ENCODE data around the gene AMACR.
A peak's percentile ranks its signal among the peaks of the same experiment; 100 is the strongest.

Gene AMACR

DNA sequence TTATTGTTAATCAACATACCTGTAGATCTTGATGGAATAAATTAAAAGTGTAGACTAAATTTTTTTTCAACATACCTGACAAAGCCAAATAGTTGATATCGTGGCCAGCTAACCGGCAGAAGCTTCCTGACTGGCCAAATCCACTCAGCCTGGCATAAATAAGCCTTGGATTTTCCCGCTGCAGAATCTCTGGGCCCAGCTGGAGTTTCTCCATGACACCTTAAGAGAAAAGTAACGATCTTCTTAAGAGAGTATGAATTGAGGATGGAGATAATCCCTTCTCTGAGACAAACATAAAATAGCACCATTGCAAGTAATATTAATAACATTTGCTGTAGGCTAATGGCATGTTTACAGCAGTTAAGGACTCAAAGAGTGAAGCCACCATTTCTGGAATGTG is 2.2 kb downstream of the AMACR start:
- no peak for DNase-seq

DNA sequence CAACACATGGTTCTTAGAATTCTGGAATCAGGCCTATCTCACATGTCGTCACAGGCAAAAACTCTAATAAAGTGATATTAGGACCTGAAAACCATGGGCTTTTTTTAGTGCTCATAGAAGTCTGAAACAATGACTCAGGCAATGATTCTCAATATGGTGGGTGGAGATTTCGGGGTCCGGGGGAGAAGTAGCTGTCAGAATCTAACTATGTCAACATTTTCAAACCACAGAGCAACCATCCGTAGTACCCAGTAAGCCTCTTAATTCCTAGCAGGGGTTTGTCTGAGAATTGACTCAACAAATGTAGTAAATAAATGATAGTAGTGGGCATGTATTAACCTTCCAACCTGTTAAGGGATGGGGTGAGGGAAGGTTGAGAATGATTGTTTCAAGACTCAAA is 2.6 kb downstream of the AMACR start:
- peak; percentile 33 for DNase-seq

DNA sequence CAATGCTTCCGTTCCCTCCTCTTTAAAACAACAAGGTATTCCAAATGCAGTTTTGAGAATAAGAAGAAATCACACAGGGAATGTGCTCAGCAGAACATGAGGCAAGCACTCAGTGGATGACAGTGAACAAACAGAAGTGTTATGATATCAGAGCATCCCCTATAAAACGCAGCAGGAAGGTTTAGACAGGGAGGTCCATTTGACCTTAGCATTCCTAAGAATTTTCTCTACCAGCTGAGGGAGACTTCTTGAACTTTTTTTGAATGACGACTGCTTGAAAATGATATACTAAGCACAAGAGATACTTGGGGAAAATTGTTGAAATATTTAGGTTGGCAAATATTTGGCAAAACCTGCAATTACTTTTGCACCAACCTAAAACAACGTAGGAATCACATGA is 3.9 kb downstream of the AMACR start:
- no peak for DNase-seq

DNA sequence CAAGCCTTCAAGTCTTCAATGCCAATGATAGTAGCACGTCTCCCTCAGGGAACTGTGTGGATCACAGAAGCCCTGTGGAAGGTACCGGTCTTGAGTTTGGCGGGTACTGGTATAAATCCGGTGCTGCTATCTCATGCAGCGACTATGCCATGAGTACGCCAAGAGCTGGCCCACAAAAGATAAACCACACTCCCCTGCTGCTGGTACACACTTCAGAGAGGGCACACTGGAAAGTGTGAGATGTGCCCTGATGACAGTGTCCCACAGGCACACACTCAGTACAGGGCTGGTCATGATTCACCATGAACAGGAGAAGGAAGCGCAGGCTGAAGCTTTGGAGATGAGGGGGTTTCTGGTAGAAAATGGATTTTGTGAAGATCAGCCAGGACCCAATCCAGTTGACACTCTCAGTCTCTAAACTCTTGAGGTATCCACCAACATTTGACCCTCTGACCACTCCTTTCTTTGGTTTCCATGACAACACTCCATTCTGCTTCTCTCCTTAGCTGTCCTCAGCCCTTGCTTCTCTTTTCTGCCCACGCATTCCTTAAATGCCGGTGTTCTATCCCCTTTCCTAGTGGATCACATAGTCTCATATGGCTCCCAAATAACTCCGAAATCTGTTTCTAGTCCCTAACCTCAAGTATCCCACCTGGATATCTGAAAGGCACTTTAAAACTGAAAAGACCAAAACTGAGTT is 5.1 kb downstream of the AMACR start:
- DNase-seq, result peak; percentile 16

DNA sequence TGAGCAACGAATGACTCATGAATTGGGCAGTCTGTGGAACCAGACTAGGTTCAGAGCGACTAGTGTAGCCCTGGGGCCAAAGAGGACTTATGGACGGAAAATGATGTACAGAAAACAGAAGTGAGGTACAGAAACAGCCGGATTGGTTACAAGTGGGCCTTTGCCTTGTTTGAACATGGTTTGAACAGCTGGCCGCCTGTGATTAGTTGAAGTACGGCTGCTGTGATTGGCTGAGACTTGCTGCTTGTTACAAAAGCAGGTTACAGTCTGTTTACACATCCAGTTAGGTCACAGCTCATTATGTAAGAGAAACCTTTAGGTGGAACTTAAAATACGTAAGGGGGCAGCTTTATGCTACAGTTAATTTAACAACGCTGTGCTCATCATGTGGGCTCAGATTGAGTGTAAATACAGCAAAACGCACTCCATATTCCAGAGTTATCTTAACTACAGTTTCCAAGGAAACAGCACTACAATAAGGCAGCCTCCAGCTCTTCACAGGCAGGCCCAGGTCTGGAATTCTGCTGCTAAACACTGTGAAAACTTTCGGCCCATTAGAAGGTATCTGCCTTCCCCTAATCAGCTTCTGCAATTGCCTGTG is 6.5 kb downstream of the AMACR start:
- DNase-seq, result no peak

DNA sequence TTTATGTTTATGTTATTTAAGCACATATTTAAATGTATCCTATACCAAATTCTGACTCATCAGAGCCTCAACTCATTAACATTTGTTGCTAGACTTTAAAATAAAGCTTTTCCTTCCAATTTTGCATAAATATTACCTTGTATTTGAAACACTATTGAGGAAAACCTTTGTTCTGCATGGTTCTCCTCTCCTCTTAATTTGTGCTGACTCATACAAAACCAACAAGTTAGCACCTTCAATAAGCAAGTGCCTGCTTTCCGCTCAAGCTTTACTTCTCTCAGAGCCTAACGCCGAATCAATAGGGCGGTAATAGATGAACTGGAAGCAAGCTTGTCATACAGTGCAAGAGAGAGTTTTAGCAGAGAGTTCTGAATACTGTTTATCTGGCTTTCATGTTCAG is 7.9 kb downstream of the AMACR start:
- no peak for DNase-seq

DNA sequence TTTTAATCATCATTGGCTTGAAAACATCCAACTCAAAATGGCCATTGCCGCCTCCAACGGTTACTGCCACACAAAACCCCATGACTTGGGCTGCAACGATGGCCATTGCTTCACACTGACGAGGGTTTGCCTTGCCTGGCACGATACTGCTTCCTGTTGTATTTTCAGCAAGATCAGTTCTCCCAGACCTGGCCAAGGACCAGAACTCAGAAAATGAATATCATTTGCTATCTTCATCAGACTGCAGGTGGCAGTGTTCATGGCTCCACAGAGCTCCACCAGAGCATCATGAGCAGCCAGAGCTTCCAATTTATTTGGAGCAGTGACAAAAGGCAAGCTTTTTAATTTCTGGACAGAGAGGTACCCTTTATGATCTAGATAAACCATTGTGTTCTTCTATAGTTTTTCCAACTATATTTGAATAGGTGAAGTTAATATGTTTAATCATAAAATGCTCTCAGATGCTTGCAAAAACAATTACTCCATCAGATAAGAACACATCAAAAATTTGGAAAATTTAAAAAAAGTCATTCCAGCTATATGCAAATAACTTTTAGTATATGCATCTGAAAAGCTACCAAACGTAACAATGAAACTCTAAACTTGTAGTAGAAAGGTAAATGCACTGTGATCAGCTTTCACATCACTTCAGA is 10.4 kb downstream of the AMACR start:
- peak; percentile 28 for DNase-seq

DNA sequence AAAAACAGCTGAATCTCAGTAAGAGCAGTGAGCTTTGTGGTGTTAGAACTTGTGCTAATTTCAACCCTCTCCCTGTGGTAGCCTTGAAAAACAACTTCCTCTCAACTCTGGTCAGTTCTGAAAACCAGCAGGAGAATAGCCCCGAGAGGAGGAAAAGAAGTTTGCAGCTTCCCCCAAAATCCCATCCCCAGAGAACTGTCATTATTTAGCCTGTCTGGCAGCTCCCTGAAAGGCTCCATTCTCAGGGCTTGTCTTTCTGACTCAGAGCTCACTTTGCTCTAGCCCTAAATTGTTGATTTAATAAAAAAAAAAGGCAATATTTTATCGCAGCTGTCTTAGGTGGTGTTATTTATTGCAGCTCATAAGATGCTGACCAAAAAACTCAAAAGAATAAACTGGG is 12.0 kb downstream of the AMACR start:
- DNase-seq, result no peak

DNA sequence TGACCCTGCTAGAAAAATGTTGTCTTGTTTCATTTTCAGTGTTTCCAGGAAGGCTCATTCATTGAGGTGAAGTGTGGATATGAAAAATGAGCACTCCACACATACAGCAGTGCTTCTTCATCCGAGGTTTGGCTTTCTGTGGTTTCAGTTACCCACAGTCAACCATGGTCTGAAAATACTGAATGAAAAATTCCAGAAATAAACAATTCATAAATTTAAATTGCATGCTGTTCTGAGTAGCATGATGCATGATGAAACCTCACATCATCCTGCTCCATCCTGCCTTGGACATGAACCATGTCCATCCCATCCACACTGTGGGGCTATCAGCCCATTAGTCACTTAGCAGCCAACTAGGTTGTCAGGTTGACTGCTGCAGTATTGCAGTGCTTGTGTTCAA is 13.0 kb downstream of the AMACR start:
- DNase-seq, result no peak

DNA sequence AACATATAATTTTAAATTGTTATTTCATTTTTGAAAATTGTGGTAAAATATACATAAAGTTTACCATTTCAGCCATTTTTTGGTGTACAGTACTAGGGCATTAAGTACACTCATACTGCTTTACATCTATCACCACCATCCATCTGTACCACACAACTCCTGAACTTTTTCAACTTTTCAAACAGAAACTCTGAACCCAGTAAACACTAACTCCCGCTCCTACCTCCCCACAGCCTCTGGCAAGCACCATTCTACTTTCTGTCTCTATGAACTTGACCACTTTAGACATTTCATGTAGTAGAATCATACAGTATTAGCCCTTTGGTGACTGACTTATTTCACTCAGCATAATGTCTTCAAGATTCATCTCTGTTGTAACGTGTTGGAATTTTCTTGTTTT is 15.0 kb downstream of the AMACR start:
- no peak for DNase-seq

DNA sequence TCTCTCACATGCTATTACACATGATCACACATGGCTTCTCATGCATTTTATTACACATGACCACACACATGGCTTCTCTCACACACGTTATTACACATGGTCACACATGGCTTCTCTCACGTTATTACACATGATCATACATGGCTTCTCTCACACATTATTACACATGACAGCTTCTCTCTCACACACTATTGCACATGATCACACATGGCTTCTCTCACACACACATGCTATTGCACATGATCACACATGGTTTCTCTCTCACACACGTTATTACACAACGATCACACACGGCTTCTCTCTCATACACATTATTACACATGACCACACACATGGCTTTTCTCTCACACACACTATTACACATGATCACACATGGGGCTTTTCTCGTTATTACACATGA is 22.4 kb downstream of the AMACR start:
- DNase-seq, result no peak

DNA sequence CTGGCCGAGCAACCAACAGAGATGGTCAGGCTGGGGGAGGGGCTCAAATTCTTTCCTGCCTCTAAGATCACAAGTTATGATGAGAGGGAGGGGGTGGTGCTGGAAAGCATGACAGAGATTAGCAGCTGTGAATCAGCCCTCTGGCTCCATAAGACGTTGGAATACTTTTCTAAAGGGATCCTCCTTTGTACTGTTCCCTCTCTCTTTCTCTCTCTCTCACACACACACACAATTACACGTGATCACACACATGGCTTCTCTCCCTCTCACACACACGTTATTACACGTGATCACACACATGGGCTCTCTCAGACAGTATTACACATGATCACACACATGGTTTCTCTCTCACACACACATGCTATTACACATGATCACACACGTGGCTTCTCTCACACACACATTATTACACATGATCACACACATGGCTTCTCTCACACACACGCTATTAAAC is 23.2 kb downstream of the AMACR start, which contains the start of gene SLC45A2:
Gene SLC45A2 (minus strand): TSS at position 23 of the 454 bp plus-strand sequence. CDS start 110 bp downstream, outside the sequence.
- no peak for DNase-seq

DNA sequence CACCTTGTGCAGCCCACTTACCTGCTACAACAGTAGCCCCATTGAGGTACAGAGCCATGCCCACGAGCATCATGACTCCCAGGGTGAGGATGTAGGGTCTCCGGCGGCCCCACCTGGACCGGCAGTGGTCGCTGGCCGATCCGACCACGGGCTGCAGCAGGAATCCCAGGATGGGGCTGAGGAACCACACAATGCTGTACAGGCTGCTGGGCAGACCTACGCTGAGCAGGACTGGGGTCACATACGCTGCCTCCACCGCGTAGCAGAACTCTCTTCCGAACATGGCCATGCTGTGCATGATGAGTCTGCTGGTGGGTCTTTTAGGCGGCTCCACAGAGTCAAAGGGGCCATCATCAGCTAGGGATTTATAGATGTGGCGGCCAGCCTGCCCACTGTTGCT is 23.7 kb downstream of the AMACR start:
- DNase-seq, result no peak

DNA sequence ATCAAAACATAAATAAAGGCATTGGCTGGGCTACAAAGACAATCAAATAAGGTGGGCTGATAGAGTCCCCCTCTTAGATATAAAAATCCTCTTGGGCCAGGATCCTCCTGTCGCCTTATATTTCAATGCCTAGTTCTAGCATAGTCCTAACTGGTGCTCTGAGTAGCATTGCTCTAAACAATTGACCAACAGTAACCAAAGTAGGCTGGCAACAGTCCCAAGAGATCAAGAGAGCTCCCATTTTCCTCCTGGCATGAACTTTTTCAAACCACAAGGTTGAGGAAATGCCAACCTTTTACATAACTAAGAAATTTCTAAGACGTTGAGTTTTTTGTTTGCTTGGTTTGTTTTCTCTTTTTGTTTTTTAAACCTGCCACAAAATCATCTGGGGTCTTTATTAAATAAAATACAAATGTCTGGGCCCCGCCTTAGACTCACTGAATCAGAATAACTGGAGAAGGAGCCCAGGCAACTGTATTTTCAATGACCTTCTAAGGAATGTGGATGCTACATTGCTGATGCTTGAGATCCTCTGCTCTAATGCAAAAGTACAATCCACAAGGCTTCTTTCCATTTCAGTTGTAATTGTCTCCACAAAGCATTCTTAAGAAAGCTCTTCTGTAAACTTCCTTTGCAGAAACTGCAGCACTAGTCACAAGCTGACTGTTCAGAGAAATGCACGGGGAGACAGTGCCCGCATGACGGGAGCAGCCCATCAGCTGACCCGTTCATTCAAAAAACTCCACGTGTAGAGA is 26.3 kb downstream of the AMACR start:
- no peak for DNase-seq

DNA sequence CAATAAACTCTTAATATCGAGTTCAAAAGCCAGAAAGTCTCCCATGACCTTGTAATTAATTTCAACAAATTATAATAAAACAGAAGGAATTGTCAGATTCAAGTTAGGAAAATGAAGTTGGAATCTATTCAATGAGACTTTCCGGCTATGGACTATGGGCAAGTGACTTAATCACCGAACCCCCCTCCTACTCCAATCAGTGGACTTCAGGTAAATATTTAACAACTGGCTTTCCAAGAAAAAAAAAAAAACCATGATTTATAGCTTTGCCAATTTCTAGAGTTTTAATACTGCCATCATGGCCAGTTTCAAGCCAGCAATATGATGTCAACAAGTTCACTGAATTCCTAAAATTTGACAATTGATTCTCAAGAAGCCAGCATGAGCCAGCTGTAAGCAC is 27.8 kb downstream of the AMACR start:
- no peak for DNase-seq

DNA sequence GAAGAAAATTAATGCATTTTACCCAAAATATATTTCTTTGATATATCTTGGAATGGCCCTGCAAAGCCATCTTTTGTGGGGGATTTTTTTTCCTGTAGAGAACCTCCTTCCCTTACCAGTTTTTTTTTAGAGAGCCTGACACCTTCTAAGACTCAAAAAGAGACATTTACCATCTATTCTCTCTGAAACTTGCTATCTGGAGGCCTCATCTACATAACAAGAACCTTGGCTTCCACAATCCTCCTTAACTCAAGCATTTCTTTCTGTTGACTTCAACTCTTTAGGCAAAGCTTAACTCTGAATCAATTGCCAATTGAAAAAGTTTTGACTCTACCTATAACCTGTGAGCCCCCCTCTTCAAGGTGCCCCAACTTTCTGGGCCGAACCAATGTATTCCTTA is 29.5 kb downstream of the AMACR start:
- DNase-seq, result no peak

DNA sequence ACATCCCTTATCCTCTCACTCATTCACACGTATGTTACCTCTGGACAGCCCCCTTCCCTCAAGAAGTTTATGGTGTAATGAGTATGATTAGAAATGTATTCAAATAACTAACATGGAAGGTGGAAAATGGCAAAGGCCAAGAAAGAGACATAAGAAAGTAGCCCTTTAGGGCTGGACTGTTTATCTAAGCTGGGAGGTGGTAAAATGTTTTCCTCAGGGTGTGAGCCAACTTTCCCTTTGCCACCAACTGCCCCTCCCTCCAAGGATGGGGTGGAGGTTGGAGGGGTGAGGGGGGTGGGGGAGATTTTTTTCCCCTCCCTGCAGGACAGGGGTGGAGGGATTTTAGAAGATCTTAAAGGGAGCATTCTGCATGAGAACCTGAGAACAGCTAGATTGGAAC is 31.5 kb downstream of the AMACR start:
- DNase-seq, result no peak

DNA sequence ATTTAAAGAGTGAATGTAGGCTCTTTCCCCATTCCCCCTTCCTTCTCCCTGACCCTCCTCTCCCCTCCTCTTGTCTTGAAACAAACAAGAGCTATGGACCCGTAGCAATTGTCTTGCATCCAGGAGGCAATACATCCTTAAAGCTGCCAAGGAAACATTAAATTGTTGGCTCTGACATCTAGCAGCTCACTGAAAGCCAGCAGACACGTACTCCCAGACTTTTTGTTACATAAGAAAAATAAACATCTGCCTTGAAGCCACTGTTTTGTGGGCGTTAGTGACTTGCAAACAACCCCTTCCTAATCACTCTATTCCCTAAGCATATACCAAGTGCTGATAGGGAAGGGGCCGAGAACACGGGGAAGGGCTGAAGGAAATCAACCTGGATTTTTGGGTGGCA is 32.0 kb downstream of the AMACR start:
- DNase-seq, result no peak

DNA sequence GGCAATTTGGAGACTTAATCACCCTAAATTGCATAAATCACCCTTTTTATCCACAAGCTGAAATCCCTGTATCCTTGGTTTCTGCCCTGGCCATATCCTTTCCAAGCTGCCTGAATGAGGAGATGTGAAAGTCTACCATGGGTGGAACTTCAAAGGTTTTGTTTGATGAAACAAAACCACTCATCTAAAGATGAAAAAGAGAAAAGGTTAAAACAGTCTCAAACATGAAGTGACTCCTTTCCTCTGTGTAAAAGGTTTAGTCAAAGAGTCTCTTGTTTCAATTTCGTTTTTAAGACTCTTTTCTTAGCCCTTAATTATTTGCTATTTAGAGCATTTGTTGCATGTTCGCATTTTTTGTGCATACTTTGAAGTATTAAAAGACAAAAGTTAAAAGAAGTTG is 34.6 kb downstream of the AMACR start:
- no peak for DNase-seq

DNA sequence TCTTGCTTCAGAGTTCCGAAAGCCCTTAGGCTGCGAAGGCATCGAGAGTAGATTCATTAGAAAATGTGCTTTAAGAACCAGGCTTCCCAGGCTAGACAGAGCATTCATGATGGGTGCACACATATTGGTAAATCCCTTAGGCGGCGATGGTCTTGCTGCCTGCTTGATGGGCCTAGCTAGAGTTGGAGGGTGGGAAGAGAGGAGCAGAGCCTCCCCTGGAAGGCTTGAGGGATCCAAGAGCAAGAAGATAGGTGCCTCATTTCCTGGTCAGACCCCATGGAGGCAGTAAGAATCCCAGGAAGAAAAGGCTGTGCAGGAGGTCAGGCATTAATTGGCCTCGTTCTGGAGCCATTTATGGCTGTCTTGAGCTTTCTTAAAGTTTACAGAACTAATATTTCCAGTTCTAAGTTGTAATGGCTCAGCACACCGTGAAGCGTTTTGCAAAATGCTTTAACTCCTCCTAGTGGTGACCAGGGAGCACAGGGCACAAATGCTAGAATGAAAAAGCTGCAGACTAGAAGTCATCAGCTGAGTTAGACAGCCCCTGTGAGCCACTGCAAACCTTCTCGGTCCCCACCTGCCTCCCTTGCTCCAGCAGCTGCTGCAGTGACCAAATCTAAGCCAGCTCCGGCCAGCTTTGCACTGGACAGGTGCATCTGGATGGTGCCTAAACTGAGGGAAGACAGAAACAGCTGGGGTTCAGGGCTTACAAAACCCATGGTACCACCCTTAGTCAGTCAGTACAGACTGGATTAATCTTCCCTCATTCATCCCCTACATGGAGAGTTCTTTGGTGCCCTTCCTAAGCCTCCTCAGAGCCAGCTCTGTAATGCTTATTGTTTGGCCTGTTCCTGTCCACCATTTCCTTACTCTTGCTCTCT is 38.0 kb downstream of the AMACR start:
- DNase-seq, result no peak

DNA sequence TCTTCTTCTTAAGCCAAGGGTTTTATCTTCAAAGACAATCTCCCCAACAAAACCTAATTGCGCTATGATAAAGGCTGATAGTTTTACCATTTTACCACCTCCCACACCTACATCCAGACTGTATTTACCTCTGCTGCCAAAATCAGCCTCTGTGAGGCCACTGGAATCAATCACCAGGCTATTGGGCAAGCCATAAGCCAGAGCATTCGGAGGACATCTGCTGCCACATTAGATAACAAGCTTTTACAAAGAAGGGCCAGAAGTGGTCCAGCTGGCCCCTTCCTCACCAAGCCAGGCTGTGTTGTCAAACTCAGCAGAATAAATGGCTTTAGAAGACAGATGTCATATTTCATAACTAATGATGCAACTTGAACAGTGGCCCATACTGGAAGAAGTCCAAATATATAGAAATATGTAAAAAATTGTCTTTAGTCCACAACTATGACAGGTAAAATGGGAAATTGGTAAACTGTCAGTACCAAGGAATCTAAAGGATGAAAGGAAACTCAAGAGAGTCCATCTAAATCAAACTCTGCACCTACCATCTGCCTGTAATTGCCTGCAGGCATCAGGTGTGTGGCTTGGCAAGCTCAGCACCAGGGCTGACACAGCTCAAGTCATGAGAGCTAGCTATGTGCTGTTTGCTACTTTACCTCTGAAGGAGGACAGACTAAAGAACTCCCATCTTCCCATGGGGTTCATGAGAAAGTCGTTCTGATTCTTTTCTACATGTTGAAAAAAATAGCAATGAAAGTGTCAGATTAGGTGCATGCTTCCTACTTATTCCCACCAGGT is 39.4 kb downstream of the AMACR start:
- DNase-seq, result no peak

DNA sequence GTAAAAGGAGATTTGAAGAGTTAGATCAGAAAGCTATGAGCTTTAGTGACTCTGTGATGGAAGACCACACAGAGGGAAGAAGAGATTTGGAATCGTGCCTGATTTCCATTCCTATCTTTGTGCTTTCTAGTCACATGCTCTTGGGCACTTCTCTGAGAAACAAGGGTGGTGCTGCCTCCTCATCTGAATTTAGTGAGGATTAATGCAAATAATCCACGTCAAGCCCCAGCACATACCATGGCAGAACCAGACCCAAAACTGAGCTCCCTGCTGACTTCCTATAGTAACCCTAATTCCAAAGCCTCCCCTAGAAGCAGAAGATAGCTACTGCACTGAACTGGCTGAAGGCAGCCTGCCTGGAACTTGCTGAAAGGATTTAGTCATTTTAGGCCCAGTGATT is 41.0 kb downstream of the AMACR start:
- no peak for DNase-seq

Measured in activated CD4-positive, alpha-beta T cell treated with anti-CD3 and anti-CD28 coated beads for 48 hours (primary cell).